Pancreas (tissue), 10 donors: Measurements from ENCODE around the gene ZGRF1. TPM values are rescaled to one million over a fixed set of nuclear protein-coding genes. Genes with fewer than 3 reads are reported as not detected.
"Not testable (repeated sequence)": the region's sequence is repeated elsewhere in the genome, so short reads cannot be mapped to it uniquely, and the experiment has no call there.

Experiments used
- ATAC-seq, 4 donors: fragments of 200-7000 bp; cut with Tn5 transposase; one replicate each; pipeline versions ENCODE4 v1.8.0 to v1.9.1; 2020; ENCODE audit warnings: mild to moderate bottlenecking in 4 of 4, moderate library complexity in 4 of 4
- DNase-seq, 6 donors: peaks; one replicate each; pipeline ENCODE4 v3.0.0-alpha.2; 2020
- FAIRE-seq: peaks from 2 replicates; lab custom pipeline; 2012; peaks lifted over from hg19 to GRCh38; lab: Jason Lieb, UNC
- H3K27ac ChIP-seq, 4 donors: fragments of 200-600 bp; sonication (generic); 1 replicate in 3 of 4; 2 replicates in 1 of 4; pipeline versions ENCODE4 v1.5.0 to v1.8.0; 2020
- H3K27me3 ChIP-seq, 4 donors: fragments of 200-600 bp; one replicate each; pipeline ENCODE4 v1.8.0; 2021
- H3K36me3 ChIP-seq, 3 donors: fragments of 200-600 bp; sonication (generic) in 1 of 3; one replicate each; pipeline versions ENCODE4 v1.5.0 to v1.8.0; 2020 to 2021
- H3K4me1 ChIP-seq, 3 donors: fragments of 200-600 bp; one replicate each; pipeline ENCODE4 v1.8.0; 2021
- H3K4me3 ChIP-seq, 4 donors: fragments of 200-600 bp; sonication (generic) in 2 of 4; one replicate each; pipeline versions ENCODE4 v1.5.0 to v1.8.0; 2020 to 2021
- H3K9me3 ChIP-seq, 4 donors: fragments of 200-600 bp; one replicate each; pipeline ENCODE4 v1.8.0; 2021
- CTCF ChIP-seq, 4 donors: fragments of 200-600 bp; sonication (generic) in 3 of 4; IDR thresholded peaks; one replicate each; pipeline versions ENCODE4 v1.5.0 to v1.8.0; 2021; ENCODE audit warnings: antibody characterized with exemption in 4 of 4
- WGBS, 2 donors: extraction: QIAGEN DNeasy Blood & Tissue Kit; methylation state at CpG; one replicate each; pipeline ENCODE4 v1.1.7; 2013; 5-methylcytosine and 5-hydroxymethylcytosine counted together
- intact Hi-C, 3 donors: fragments of 100-400 bp; cut with DNase I; formaldehyde crosslinking; loops; one replicate each; pipeline versions ENCODE4 v1.11.1 to v1.14.2; 2022
- polyA plus RNA-seq, 2 donors: library from polyadenylated mRNA; stranded (reverse); fragments of 200-250 nt; gene quantifications; one replicate each; pipeline ENCODE4 v1.2.3, GENCODE V29; 2013
- total RNA-seq, 6 donors: library from RNA; stranded (reverse); fragmentation: NEBNext Ultra II Directional in 4 of 6; extraction: Animal tissue kit (Norgen Biotek cat#: 25700) in 4 of 6; gene quantifications; one replicate each; pipeline versions ENCODE4 v1.2.1 to v1.2.4, GENCODE V29; 2021 to 2023
- donor health status: healthy with polysubstance abuse.
- donor health status: DM: no; HTN: no; CAD: no; lungs with moderate emphysema.
- donor health status: DM: no; HTN: no; CAD: no.
- donor health status: control.
- donor health status: control.
- donor health status: Bipolar disorder and iron deficiency.
- donor health status: DM: yes; HTN: yes; CAD: no.
- donor health status: DM: no; HTN: no; CAD: no.
- donor health status: DM: no; HTN: no; CAD: no.
- donor health status: DM: yes; HTN: yes; CAD: no.

ZGRF1 gene
- total and polyA plus RNA-seq, 8 donors, result 0.82 to 4.9 (median 1.9) TPM

GRCh38 chr4:112673686-112674085, 37.0 kb upstream of the ZGRF1 start:
- no peak for FAIRE-seq
- TF ChIP-seq CTCF (IDR thresholded peaks at IDR 0.05), result no peak
- H3K27me3 ChIP-seq, result no peaks in the 10 kb centered on the region
- intact Hi-C loops, result no loop called here
- H3K4me1 ChIP-seq, result no peaks in the 10 kb centered on the region
- no peak overlapping the region for H3K4me3 ChIP-seq
- ATAC-seq, result no peak
- no peaks in the 10 kb centered on the region for H3K9me3 ChIP-seq
- H3K27ac ChIP-seq, result no peak overlapping the region
- DNase-seq, result no peak
- 25 to 30% methylated on average over 1 of the region's 1 CpG for WGBS, 2 donors
- no peaks in the 10 kb centered on the region for H3K36me3 ChIP-seq

- no peak for ATAC-seq
- no peak for FAIRE-seq
- TF ChIP-seq CTCF (IDR thresholded peaks at IDR 0.05), result no peak
- intact Hi-C loops, result no loop called here
- no peak overlapping the region for H3K4me3 ChIP-seq
- no peaks in the 10 kb centered on the region for H3K27me3 ChIP-seq
- DNase-seq, result no peak
- no peaks in the 10 kb centered on the region for H3K4me1 ChIP-seq
- no peak overlapping the region for H3K27ac ChIP-seq
- H3K36me3 ChIP-seq, result no peaks in the 10 kb centered on the region
- H3K9me3 ChIP-seq, result no peaks in the 10 kb centered on the region
Observed at GRCh38 chr4:112673076-112673475, 36.4 kb upstream of the ZGRF1 start.

- Histone ChIP-seq H3K27ac (no peak overlapping the region), H3K27me3 (no peaks in the 10 kb centered on the region), H3K4me3 (no peak overlapping the region), H3K4me1 (no peaks in the 10 kb centered on the region), H3K9me3 (no peaks in the 10 kb centered on the region), H3K36me3 (no peaks in the 10 kb centered on the region)
- WGBS, 2 donors, result 77 to 80% methylated on average over 3 of the region's 3 CpGs
- FAIRE-seq (no peak), ATAC-seq (no peak), DNase-seq (no peak)
- intact Hi-C loops, result no loop called here
- no peak for TF ChIP-seq CTCF (IDR thresholded peaks at IDR 0.05)
Observed at GRCh38 chr4:112668131-112668530, 31.4 kb upstream of the ZGRF1 start.

- FAIRE-seq (no peak), DNase-seq (no peak), ATAC-seq (no peak)
- Histone ChIP-seq H3K36me3 (no peaks in the 10 kb centered on the region), H3K4me3 (no peak overlapping the region), H3K27me3 (no peaks in the 10 kb centered on the region), H3K9me3 (no peaks in the 10 kb centered on the region), H3K4me1 (no peaks in the 10 kb centered on the region), H3K27ac (no peak overlapping the region)
- intact Hi-C loops, result no loop called here
- TF ChIP-seq CTCF (IDR thresholded peaks at IDR 0.05), result no peak
- WGBS, 2 donors, result 77 to 83% methylated on average over 2 of the region's 2 CpGs
Observed at GRCh38 chr4:112664611-112665010, 27.9 kb upstream of the ZGRF1 start.

GRCh38 chr4:112656115-112656514, 19.4 kb upstream of the ZGRF1 start:
- peaks cover 0 to 29% (median 0%) of the 10 kb centered on the region in 3 donors for H3K36me3 ChIP-seq
- H3K9me3 ChIP-seq, intact Hi-C loops, H3K4me3 ChIP-seq, H3K27ac ChIP-seq, DNase-seq, H3K27me3 ChIP-seq, ATAC-seq, FAIRE-seq, H3K4me1 ChIP-seq: not testable (repeated sequence)
- 94 to 96% methylated on average over 5 of the region's 5 CpGs for WGBS, 2 donors
